LNCAP (cell line): ENCODE data around the gene EXO1.

Experiments used
- CTCF ChIP-seq: fragments of 450-650 bp; IDR thresholded peaks from 2 replicates; pipeline ENCODE4 v1.5.1; 2017; ENCODE audit warnings: mild to moderate bottlenecking

The EXO1 gene

GRCh38 chr1:241847796-241848685, at the start of gene EXO1:
EXO1 (plus strand) TSS chr1:241848204; CDS start chr1:241850426, 2,222 bp downstream.
- peak; percentile 64 for TF ChIP-seq CTCF

- no peak for TF ChIP-seq CTCF
These were observed 48.6 kb upstream of the EXO1 start for GRCh38 chr1:241799416-241799815.

GRCh38 chr1:241800640-241801039, 47.4 kb upstream of the EXO1 start:
- TF ChIP-seq CTCF, result no peak

DNA sequence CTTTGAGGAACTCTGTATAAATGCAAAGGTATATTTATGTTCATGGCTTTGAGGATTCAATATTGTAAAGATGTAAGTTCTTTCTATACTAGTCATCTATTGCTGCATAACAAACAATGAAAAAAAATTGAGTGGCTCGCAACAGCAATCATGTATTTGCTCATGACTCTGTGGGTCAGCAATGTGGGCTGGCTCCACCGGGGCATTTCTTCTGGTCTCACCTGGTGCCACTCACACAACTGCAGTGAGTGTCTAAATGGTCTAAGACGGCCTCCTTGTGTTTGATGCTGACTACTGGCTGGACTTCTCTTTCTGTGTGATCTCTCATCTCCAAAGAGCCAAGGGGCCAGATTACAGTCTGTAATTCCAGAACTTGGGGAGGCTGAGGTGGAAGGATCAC, 45.1 kb upstream of the EXO1 start:
- no peak for TF ChIP-seq CTCF

GRCh38 chr1:241808265-241808664, 39.7 kb upstream of the EXO1 start:
- no peak for TF ChIP-seq CTCF

- no peak for TF ChIP-seq CTCF
These were observed 37.1 kb upstream of the EXO1 start for GRCh38 chr1:241810769-241811405.

DNA sequence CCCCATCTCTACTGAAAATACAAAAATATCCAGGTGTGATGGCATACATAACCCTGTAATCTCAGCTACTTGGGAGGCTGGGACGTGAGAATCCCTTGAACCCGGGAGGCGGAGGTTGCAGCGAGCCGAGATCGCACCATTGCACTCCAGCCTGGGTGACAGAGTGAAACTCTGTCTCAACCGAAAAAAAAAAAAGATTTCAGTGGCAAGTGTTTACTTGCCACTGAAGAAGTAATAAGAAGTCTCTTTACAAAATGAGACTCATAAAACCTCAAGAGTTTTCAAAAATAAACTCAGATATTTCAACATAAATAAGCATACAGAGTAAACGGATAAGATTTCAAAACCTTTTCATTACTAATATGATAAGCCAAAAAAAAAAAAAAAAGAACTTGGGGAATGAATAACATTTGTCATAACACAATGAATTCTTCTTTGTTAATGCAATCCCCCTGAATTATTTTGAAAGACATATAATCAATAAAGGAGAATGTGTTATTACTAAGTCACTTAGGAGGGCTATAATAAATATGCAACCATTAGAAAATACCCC, 34.2 kb upstream of the EXO1 start:
- TF ChIP-seq CTCF, result no peak
